GM19328 (cell line): ENCODE results near the gene ZDHHC3.
"Not testable (repeated sequence)": the region's sequence is repeated elsewhere in the genome, so short reads cannot be mapped to it uniquely, and the experiment has no call there.

Source experiments
- ATAC-seq: cut with Tn5 transposase; IDR thresholded peaks from one replicate; pipeline ENCODE4 v1.9.1; 2021; ENCODE audit warnings: mild to moderate bottlenecking, moderate library complexity; ENCODE audit not compliant: unreplicated experiment

Gene ZDHHC3

GRCh38 chr3:44966795-44967278, 9.1 kb downstream of the ZDHHC3 start:
- ATAC-seq = no peak

DNA sequence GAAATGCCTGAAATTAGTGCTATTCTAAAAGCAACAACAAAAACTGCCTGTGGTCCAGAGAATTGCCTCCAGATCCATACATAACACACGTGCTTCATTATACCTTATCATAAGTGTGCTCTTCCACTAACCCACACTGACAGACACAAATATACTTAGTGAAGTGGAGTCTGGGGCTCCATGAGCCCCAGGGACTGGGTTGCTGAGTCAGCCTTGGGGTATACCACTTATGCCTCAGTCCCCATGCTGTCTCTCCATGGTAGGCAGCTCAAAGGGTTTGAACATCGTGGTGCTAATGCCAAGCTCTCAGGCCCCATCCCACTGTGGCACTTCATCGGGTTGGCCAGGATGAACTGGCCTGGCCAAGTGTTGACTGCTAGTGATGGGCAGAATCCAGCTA, 10.8 kb downstream of the ZDHHC3 start:
- ATAC-seq = no peak

GRCh38 chr3:44963571-44964325, 12.2 kb downstream of the ZDHHC3 start:
- ATAC-seq = no peak

GRCh38 chr3:44962621-44963393, 13.2 kb downstream of the ZDHHC3 start:
- no peak for ATAC-seq

DNA sequence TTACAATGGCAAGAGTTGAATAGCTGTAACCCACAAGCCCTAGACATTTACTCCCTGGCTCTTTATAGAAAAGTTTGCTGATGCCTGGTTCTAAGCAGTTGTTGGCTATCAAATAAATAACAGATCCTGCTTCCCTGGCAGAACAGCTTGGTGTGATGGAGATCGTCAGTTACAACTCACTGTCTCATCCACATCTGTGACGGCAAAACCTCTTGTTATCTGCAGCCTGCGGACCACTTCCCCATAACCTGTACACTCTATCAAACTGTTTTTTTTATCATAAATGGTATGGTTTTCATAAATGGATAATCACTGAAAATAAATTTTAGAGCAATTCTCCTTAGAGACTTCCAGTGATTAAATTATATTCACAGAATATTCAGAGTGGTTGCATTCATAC, 14.1 kb downstream of the ZDHHC3 start:
- ATAC-seq = no peak

DNA sequence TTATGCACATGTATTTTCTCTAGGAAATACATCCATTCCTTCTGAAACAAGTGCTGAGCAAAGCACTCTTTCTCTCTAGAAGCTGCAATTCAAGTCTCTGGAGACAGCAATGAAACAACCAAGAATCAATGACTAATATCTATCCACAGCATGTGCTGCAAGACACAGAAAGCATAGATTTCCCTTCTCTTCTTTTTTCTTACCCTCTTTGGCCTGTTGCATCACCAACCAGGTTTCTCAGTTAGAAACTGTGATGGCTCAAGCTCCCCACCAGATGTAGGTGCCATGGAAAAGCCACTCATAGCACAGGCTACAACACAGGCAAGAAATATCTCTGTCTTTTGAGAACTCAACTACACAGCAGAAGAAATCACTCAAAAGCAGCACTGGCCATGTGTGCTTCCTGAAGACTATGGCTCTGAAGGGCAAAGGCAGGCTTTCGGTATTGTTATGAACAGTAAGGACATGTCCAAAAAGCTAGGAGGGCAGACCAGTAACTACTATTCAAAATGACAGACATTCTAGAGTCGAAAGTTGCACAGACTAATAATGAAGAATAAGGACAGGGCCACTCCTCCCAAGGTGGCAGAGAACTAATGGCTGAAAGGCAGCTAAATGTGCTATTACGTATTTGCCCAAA, 15.5 kb downstream of the ZDHHC3 start:
- no peak for ATAC-seq

DNA sequence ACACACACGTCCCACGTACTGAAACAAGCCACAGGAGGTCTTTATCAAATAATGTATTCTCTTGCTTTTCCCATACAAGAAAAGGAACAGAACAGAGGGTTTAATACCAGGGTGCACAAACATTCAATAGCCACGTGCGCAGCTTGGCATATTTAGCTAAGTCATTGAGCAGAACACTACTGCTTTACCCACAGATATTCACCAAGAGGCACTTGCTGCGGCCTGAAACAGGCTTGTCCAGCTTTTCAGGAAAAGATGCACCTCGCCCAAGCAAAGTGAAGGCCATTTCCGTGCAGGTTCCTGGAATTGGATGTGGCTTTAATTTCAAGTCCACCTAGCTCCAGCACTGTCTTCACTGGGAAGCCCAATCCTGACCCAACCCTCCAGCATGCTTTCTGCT, 17.6 kb downstream of the ZDHHC3 start:
- ATAC-seq = no peak

- ATAC-seq = no peak
Measured at GRCh38 chr3:44957986-44958385, 18.0 kb downstream of the ZDHHC3 start.

DNA sequence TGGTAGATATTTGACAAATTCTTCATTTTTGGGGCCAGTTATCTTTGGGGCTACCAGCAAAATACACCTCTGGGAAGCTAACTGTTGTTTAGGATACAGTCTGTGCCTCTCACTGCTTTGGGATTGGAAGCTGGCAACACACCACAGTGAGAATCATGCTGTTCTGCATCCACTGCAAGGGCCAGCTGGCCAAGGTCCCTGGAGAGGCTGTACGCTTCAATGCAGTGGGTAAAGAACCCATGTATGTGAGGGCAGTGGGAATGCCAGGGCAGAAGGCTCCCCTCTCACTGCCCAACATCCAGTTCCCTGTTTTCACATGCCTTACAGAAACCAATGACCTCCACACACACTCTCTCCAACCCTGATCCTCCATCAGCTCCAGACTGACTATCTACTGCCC, 20.1 kb downstream of the ZDHHC3 start:
- no peak for ATAC-seq

DNA sequence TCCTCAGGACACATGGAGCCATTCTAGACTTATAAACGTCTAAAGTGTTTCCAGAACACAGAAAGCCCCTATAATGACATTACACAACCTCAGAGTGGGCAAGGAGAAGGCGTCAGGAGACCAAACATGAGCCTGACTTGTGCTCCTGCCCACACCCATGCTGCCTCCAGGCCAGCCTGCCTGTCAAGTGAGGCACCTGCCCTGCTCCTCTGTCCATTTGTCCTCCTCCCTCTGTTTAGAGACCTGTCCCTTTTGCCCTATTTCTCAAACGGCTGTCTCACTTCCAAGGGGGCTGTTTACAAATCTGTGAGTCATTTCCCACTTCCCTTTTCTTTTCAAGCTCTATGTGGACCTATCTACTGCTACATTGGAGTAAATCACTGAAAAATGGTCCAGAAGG, 21.0 kb downstream of the ZDHHC3 start:
- no peak for ATAC-seq

DNA sequence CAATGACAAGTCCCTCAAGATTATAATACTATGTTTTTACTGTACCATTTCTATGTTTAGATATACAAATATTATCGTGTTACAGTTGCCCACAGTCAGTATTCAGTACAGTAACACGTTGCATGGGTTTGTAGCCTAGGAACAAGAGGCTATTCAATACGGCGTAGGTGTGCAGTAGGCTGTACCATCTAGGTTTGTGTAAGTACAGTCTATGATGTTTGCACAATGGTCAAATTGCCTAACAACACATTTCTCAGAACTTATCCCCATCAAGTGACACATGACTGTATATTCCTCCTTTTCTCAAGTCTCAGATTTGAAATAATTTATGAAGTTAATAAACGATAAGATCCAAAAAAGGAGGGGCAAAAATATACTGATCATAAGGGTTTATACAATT, 21.7 kb downstream of the ZDHHC3 start:
- no peak for ATAC-seq

- no peak for ATAC-seq
Measured at GRCh38 chr3:44952689-44953088, 23.3 kb downstream of the ZDHHC3 start.

DNA sequence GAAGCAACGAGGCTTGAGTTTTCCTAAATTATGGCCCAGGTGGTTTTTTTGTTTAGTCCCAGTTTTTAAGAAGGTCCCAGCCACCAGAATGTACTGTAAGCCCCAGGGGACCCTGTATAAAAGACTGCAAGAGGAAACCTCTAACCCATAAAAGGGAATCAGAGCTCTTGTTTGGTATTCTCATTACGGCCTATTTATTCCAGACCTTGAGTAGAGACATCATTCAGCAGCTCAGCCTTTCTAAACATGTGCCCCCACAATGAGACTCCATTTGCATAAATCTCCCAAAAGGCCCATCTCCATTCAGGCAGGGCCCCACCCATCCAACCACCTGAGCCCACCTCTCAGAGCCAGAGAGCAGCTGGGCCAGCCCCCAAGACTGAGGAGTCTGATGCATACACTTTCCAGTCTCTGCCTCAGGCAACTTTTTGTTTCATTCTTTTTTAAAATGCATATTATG, 25.7 kb downstream of the ZDHHC3 start:
- no peak for ATAC-seq

- not testable (repeated sequence) for ATAC-seq
Measured at GRCh38 chr3:44949770-44950169, 26.2 kb downstream of the ZDHHC3 start.

DNA sequence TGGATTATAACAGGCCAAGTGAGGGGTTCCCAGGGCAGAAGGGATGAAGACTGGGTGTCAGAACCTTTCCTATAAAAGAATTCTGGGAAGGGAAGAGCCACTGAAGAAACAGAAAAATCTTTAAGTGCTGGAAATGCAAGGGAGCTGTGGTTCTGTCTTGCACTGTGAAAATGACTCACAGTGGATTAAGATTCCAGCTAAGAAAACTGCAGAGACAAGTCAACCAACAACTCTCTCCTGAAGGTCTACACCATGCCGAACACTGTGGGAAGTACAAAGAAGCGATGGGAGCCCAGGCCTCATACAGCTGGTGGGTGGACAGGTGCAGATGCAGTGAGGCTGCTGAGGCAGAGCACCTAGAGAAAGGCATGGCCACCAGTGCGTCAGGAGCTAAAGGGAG, 27.7 kb downstream of the ZDHHC3 start:
- no peak for ATAC-seq

DNA sequence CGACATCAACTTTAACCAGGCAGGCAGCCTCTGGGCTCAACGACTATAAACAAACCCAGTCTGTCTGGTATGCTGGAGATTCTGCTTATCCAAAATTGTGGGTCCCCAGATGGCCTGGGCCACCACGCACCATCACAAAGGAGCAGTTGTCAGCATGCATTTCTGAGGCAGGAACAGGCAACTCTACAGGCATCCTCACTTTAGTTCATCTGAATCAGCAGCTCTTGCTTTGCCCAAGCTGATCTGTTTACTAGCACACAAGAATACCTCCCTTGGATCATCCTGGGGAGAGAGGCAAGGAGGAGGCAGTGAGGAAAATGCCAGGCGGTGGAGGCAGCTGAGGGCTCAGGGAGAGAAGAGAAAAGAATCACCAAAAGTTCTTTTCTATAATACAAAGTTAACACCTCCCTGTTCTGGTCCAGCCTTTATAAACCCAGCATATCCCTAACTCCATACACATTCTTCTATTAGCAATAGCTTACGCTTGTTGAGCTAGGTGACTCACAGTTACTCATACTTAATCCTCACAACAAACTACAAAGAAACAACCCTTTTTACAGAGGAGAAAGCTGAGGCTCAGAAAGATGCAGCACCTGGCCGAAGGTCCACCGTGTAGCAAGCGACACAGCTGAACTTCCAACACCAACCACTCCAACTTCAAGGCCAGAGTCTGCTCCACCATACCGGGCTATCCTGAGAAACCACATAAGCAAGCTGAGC, 33.6 kb downstream of the ZDHHC3 start:
- ATAC-seq = no peak

- no peak for ATAC-seq
Measured at GRCh38 chr3:44939581-44940036, 36.4 kb downstream of the ZDHHC3 start.

DNA sequence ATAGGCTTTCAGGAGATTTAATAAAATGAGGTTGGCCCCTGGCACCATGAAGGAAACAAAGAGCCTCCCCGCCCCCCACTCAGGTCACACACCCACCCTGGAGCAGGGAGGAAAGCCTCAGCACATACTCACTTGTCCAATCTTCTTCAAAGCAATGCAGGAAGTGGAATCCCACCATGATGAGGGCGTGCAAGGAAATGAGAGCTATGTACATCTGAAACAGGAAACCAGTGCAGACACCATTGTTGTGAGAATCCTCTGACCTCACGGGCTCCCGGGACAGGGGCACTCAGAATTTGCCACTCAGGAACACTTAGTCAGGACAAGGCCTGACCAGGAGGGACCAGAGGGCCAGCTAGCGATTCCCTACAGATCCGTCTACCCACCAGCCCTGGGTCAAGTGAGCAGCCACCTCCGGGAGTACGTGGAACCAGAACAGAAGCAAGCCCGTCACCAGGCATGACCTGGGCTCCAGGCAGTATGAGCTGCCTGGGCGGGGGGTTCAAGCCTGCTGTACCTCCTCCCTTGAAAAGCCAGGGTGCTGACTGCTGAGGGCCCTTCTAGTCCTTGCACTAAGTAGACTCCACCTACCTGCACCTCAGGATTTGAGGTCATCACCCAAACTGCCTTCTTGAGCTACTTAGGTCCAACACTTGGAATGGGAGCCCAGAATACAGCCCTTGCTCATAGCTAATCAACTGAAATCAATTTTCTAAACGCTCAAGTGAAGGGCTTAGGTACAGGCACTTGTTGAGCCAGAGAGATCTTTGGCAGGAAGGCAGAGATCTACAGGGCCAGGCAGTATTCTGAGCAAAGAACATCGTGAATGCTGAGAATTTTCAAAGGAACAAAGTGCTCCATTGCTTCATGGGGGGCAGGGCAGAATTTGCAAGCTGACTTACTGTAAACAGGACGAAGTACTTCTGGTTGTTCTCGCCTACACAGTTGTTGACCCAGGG, 42.7 kb downstream of the ZDHHC3 start:
- no peak for ATAC-seq

GRCh38 chr3:44932271-44932670, 43.7 kb downstream of the ZDHHC3 start:
- no peak for ATAC-seq

GRCh38 chr3:44931791-44932190, 44.2 kb downstream of the ZDHHC3 start:
- ATAC-seq = no peak
